Activated naive CD8-positive, alpha-beta T cell treated with anti-CD3 and anti-CD28 coated beads, Interleukin-2, amount 50 U/mL, for 24 hours (primary cell): ENCODE data around the gene ZFHX2.
A peak's percentile ranks its signal among the peaks of the same experiment; 100 is the strongest.

ENCODE experiments used
- ATAC-seq: fragments of 150-1000 bp; cut with Tn5 transposase; one replicate; pipeline ENCODE4 v1.10.0; 2021
- DNase-seq: peaks from one replicate; pipeline ENCODE4 v3.0.0; 2021
- H3K27ac Mint-ChIP-seq: one replicate; pipeline ENCODE4 v1.8.0; 2021; ENCODE audit warnings: mild to moderate bottlenecking, mixed read lengths
- H3K27me3 Mint-ChIP-seq: one replicate; pipeline ENCODE4 v1.8.0; 2021; ENCODE audit warnings: mixed read lengths
- H3K36me3 Mint-ChIP-seq: one replicate; pipeline ENCODE4 v1.8.0; 2021; ENCODE audit warnings: low read depth, mixed read lengths
- H3K4me1 Mint-ChIP-seq: one replicate; pipeline ENCODE4 v1.8.0; 2021; ENCODE audit warnings: mixed read lengths
- H3K4me3 Mint-ChIP-seq: one replicate; pipeline ENCODE4 v1.8.0; 2021; ENCODE audit warnings: mild to moderate bottlenecking, moderate library complexity, mixed read lengths
- H3K9me3 Mint-ChIP-seq: one replicate; pipeline ENCODE4 v1.8.0; 2021; ENCODE audit warnings: mixed read lengths

ZFHX2 gene

DNA sequence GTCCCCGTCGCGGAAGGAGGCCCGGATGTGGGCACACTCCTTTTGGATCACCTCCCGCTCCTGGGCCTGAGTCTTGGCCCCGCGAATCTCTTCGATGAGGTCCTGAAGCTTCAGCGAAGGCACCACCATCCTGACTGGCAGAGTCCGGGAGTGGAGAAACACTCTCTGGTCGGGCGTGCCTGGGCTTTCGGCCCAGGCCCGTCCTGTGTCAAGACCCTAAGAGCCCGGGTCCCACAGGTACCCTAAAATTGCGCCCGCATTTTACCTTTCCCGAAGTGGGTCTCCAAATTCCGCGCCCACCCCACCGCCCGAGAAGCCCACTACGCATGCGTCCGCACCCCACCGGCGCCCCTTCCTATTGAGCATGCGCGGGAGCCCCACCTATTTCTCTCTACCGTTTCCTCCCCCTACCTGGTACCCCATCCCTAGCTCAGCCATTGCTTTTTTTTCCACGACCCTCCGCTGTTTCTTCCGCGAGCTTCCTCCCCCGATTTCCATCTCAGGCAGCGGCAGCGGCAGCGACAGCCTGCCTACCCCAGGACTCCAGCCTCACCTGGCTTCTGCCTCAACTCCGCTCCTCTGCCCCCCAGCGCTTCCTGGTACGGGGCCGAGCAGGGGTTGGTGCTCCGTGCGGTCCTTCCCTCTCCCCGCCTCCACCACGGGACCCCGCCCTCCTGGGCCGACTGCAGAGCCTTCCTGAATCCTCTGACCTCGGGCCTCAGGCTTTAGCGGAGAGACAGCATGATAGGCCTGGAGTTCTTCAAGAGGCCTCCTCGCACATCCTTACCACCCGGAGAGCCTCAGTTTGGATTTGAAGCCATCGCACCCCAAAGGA lies 15.8 kb upstream of the ZFHX2 start, which contains the start of gene AP1G2:
AP1G2 (minus strand) TSS at position 606 of the 835 bp plus-strand sequence; CDS start at position 129, 477 bp downstream.
- H3K4me1 Mint-ChIP-seq: peaks cover 30% of the 10 kb centered on the region
- H3K9me3 Mint-ChIP-seq: no peaks in the 10 kb centered on the region
- H3K27ac Mint-ChIP-seq: peak within 1 kb of the TSS; percentile 98
- ATAC-seq (peak; percentile 96), DNase-seq (peak; percentile 94)
- H3K4me3 Mint-ChIP-seq: peak within 1 kb of the TSS; percentile 98
- peaks cover 6% of the 10 kb centered on the region for H3K27me3 Mint-ChIP-seq
- peaks cover 14% of the 10 kb centered on the region for H3K36me3 Mint-ChIP-seq

DNA sequence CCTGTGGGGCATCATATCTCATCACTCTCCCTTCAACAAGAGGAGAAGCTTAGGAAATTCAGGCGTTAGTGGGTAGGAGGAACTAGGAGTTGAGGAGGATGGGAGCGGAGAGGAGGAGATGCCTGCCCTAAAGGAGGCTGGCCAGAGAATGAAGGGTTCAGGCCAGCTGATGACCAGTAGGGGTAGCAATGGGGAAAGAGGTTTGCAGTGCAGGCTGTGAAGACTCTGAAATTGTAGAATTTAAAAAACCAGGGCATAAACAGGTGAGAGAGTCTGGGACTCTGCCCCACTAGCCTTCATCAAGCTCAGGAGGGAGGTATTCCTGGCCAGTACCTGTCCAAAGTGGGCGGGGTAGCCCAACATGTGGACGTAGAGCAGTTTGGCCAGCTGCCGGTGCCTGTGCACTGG lies 15.2 kb upstream of the ZFHX2 start:
- no peak for ATAC-seq
- Mint-ChIP-seq H3K4me1 (peaks cover 30% of the 10 kb centered on the region), H3K4me3 (peak overlapping the region; percentile 98), H3K27me3 (peaks cover under 1% of the 10 kb centered on the region), H3K36me3 (peaks cover 15% of the 10 kb centered on the region), H3K27ac (peak overlapping the region; percentile 98), H3K9me3 (no peaks in the 10 kb centered on the region)
- no peak for DNase-seq

DNA sequence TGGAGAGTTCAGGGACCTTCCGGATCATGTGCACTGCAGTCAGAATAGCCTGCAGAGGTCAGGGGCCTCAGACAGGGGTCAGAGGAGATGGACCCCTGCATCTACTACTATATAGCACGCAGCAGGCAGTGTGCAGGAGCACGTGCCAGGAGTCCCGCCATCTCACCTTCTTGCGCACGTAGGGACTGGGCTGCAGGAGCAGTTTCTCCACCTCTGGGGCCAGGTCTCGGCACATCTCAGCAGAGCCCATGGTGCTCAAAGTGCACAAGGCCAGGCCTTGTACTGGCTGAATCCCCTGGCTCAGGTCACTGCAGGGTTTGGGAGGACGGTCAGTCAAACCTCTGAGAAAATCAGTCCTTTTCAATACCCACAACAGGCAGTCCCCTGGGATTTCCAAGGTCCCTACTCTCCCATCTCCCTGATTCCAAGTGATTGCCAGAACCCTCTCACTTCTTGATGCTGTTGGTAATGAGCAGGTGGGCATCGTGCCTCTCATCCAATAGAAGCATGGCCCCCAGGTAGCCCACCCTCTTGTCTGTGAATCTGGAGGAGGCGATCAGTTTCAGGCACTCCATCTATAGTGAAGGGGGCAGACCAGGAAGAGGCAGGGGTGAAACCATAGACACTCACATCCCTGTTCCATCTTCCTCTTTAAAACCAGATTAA lies 14.7 kb upstream of the ZFHX2 start:
- Mint-ChIP-seq H3K4me3 (peak overlapping the region; percentile 98), H3K36me3 (peaks cover 19% of the 10 kb centered on the region), H3K27ac (peak overlapping the region; percentile 98), H3K9me3 (no peaks in the 10 kb centered on the region), H3K27me3 (no peaks in the 10 kb centered on the region), H3K4me1 (peaks cover 31% of the 10 kb centered on the region)
- ATAC-seq (no peak), DNase-seq (no peak)

DNA sequence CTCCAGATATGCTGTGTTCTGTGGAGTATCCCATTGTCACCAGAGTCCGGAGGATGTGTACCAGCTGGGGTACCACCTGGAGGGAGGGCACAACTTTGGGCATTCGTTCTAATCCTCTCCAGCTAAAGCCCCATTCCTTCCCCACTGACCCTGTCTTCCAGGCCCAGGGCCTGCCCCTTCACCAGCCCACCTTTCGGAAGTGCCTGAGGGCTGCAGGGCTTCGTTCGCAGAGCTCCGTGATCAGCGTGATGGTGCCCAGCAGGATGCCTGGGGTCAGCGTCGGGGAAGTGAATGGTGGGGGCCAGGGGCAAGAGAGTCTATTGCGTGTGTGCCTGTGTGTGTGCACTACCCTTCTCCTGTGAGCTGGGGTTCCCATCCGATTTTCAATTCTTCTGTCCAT lies 14.1 kb upstream of the ZFHX2 start:
- no peak for DNase-seq
- Mint-ChIP-seq H3K27me3 (no peaks in the 10 kb centered on the region), H3K4me1 (peaks cover 31% of the 10 kb centered on the region), H3K36me3 (peaks cover 23% of the 10 kb centered on the region), H3K9me3 (no peaks in the 10 kb centered on the region), H3K27ac (no peak overlapping the region), H3K4me3 (no peak overlapping the region)
- no peak for ATAC-seq

DNA sequence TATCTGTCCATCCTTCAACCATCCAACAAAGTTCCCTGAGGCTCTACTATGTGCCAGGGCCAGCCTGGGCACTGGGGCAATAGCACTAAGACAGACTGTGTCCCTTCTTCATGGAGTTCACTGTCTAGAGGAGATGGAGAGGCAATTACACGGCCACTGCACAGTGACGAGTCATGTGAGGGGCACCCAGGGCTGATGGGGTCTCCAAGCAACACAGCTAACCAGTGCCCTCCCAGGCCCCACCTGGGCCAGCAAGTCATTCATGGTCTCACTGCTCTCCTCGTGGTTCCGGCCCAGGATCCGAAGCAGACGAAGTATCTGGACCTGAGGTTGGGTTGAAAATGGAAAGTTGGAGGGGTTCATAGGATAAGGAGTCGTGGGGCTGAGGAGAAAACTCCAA lies 13.3 kb upstream of the ZFHX2 start:
- H3K36me3 Mint-ChIP-seq: peaks cover 27% of the 10 kb centered on the region
- H3K27ac Mint-ChIP-seq: no peak overlapping the region
- no peak for DNase-seq
- H3K4me3 Mint-ChIP-seq: no peak overlapping the region
- peaks cover 37% of the 10 kb centered on the region for H3K4me1 Mint-ChIP-seq
- no peak for ATAC-seq
- H3K27me3 Mint-ChIP-seq: no peaks in the 10 kb centered on the region
- no peaks in the 10 kb centered on the region for H3K9me3 Mint-ChIP-seq

DNA sequence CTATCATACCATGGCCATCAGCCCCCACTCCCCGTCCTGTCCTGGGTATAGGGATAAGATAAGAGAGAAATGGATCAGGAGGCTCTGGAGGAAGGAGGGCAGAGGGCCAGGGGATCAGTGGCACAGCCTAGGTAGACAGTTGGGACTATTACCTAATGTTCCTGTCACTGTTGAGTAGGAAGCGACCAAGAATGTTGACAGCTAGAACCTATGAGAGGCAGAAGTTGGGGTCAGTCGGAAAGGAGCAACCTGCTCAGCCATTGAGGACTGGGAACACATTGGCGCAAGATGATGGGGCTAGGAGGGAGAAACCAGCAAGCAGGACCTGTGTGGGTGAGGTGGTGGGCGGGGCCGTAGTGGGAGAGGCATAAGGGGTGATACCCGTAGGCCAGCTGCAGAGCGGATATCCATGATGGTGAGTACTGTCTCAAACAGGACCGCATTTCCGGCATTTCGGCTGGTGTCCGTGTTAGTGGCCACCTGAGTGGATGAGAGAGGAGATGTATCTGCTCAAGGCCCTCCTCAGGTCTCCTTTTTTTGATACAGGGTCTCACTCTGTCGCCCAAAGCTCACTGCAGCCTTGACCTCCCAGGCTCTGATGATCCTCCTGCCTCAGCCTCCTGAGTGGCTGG lies 12.7 kb upstream of the ZFHX2 start:
- peaks cover 41% of the 10 kb centered on the region for H3K4me1 Mint-ChIP-seq
- no peak overlapping the region for H3K4me3 Mint-ChIP-seq
- H3K9me3 Mint-ChIP-seq: no peaks in the 10 kb centered on the region

DNA sequence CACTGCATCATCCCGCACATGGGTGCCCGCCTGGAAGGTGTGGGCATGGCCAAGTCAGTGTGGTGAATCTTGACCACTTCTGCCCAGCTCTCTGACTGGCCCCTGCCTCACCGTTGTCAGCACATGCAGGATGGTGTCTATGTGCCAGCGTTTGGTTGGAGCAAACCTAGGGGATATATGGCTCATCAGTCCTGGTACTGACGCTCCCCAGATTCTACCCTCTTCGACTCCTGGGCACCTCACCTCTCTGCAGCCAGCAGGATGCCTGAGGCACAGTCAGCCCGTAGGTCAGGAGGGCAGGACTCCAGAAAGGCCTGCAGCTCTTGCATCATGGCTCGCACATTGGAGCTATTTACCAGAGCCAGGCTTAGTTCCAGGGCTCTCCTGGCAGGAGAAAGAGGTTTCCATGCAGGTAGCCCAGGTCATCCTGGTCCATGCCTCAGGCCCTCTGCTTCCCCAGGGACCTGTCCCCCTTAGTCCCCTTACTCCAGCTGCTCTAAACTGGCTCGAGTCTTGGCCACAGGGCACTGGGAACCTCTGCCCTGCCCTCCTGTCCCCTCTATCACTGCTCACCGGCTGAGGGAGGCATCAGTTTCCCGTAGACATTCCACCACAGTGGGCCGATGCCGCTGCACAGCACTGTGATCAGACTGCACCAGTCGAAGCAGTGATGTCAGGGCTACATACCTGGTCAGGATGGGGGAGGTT lies 12.1 kb upstream of the ZFHX2 start:
- Mint-ChIP-seq H3K27me3 (no peaks in the 10 kb centered on the region), H3K27ac (no peak overlapping the region), H3K4me3 (no peak overlapping the region), H3K9me3 (no peaks in the 10 kb centered on the region), H3K36me3 (peaks cover 27% of the 10 kb centered on the region), H3K4me1 (peaks cover 42% of the 10 kb centered on the region)
- DNase-seq (no peak), ATAC-seq (no peak)

More for the DNA sequence above, 12.7 kb upstream of the ZFHX2 start:
- DNase-seq (no peak), ATAC-seq (no peak)
- no peak overlapping the region for H3K27ac Mint-ChIP-seq
- H3K27me3 Mint-ChIP-seq: no peaks in the 10 kb centered on the region
- peaks cover 27% of the 10 kb centered on the region for H3K36me3 Mint-ChIP-seq

DNA sequence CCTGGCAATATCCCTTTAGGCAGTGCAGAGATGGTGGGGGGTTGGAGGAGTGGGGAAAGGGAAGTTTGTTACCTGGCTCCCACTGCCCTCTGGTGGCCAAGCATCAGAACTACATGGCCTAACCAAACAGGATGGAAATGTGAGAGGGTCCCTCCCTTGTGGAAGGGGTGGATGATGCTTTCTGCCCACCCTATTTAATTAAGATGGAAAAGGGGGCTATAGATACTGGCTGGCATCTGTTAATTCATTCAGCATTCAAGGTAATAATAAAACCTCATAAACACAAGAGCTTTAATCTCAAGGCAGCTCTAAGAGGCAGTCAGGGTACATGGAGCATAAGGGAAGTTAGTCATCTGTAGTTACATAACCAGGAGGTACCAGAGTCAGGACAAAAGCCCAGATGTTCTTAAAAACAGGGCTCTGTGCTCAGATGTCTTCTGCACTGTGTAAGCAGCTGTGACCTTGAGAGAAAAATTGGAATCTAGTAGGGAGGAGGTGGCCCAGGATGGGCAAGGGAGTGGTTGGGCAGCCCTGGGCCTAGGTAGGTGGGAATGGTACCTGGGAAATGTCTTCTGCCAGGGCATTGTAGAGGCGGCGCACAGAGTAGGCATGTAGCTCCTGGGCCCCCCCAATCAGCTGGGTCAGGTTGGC lies 11.4 kb upstream of the ZFHX2 start:
- Mint-ChIP-seq H3K36me3 (peaks cover 29% of the 10 kb centered on the region), H3K27me3 (no peaks in the 10 kb centered on the region), H3K27ac (peak overlapping the region; percentile 2), H3K4me3 (no peak overlapping the region), H3K4me1 (peaks cover 38% of the 10 kb centered on the region), H3K9me3 (no peaks in the 10 kb centered on the region)
- DNase-seq (peak; percentile 65), ATAC-seq (no peak)

DNA sequence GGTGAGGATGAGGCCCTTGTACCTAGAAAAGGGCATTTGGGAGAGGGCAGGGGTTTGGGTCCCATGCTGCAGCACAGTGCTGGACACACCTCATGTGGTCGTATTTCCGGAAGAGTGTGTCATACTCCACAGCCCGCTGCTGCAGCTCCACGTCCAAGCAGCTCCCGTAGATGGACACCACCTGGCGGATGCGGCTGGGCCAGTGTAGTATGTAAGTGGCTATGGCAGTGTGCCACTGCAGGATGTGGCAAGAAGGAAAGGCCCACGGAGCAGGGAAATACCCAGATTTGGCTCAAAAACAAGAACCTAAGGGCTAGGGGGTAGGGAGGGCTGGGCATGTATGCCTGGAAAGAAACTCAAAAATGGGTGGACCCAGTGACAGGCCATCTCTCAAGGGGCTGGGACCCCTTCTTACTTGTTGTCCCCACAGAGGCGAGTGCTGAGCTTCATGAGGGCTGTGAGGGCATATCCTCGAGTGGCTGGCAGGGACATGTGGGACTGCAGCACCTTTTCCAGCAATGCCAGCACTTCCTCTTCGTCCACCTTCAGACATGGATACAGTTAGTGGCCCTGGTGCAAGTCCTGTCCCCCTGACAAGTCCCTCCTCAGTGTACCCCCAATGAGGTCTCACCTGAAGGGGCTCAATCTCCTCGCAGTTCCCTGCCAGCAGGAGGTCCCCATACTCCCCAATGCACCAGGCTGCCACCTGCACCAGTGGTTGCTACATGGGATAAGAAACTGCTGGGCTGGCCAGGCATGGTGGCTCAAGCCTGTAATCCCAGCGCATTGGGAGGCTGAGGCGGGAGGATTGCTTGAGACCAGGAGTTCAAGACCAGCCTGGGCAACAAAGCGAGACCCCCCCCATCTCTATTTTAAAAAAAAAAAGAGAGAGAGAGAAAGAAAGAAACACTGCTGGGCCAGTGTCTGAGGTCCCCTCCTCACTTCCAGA lies 10.6 kb upstream of the ZFHX2 start:
- Mint-ChIP-seq H3K9me3 (no peaks in the 10 kb centered on the region), H3K27ac (peak overlapping the region; percentile 62), H3K27me3 (no peaks in the 10 kb centered on the region), H3K4me1 (peaks cover 37% of the 10 kb centered on the region), H3K4me3 (no peak overlapping the region), H3K36me3 (peaks cover 31% of the 10 kb centered on the region)
- ATAC-seq: no peak
- DNase-seq: no peak

DNA sequence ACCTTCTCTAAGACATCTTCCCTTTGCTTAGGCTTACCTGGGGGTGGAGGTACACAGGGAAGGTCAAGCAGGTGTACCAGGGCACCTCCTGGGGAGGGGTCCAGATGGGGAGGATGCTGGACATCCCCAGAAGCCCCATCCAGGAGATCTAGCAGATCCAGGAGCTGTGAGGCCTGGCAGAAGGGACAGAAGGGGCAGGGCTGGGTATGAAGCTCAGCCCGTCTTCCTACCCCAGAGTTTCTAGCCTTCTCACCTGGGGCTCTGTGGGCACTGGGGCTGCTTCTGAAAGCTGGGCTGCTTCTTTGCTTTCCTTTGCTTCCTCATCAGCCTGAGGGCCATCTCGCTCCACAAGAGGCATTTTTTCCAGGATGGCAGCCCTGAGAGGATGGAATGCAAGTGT lies 9.7 kb upstream of the ZFHX2 start:
- ATAC-seq (no peak), DNase-seq (no peak)
- Mint-ChIP-seq H3K4me1 (peaks cover 36% of the 10 kb centered on the region), H3K27ac (peak overlapping the region; percentile 62), H3K27me3 (no peaks in the 10 kb centered on the region), H3K4me3 (no peak overlapping the region), H3K36me3 (peaks cover 31% of the 10 kb centered on the region), H3K9me3 (no peaks in the 10 kb centered on the region)

DNA sequence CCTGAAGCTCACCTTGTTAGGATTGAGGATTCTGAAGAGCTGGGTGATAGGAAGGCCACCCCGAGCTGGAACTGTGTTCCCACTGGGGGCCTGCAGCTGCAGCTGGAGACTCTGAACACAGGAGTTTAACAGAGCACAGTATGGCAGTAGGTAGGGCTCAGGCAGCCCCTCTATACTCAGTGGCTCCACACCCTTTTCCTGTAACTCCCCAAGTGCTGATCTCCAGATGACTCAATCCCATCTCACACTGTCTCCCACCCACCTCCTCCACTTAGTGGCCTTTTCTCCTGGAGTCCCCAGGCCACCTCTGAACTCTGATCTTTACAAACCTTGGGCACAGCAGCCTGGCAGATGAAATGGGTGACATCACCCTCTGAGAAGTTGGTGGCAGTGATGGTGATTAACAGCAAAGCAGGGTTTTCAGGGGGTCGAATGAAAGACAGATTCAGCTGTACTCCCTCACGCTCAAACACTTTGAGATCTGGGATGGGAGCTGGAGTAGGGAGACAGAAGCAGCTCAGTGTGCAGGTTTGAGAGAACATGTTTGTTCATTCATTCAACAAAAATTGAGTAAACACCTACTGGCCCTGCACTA lies 8.5 kb upstream of the ZFHX2 start:
- peaks cover 39% of the 10 kb centered on the region for H3K4me1 Mint-ChIP-seq
- H3K4me3 Mint-ChIP-seq: no peak overlapping the region
- no peaks in the 10 kb centered on the region for H3K27me3 Mint-ChIP-seq
- no peaks in the 10 kb centered on the region for H3K9me3 Mint-ChIP-seq
- H3K36me3 Mint-ChIP-seq: peaks cover 30% of the 10 kb centered on the region
- ATAC-seq (peak; percentile 48), DNase-seq (no peak)
- H3K27ac Mint-ChIP-seq: peak overlapping the region; percentile 83

DNA sequence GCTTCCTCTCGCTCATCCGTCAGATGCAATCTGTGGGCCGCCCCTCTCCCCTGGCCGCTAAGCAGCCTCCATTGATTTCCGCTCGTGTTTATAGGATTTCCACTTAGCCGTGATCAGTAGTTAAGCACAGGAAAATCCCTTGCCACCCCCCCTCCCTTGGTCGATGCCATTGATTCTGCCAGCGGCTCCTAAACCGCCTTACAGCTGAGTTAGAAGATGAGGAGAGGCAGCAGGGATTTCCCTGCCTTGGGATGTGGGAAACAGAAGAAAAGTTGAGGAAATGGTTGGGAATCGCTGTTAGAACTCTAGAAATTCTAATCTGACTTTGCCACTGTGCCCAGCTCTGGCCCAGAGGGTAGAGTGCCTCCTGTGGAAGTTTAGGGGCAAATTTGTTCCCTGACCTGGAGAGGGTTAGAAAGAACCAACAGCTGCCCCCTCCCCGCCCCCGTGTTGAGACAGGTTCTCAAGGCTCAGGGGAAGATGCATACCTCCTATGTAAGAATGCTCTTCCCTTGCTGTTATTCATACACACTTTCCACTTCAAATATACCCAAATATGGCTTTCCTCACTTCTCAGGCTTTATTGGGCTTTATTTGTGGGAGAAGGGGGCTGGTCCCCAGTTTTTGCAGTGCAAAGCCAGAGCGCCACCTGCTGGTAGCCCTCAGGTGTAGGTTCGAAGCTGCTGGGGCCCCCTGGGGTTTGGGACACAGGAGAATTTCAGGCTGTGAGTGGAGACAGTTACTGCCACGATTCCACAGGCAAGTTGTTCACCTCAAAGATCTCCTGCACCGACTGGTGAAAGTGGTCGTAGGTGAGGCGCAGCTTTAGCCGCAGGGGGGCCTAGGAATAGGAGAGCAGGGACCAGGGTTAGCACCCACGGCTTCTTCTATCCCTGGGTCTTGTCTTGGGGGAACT lies 7.7 kb upstream of the ZFHX2 start:
- ATAC-seq: no peak
- Mint-ChIP-seq H3K27me3 (no peaks in the 10 kb centered on the region), H3K4me1 (peaks cover 40% of the 10 kb centered on the region), H3K4me3 (no peak overlapping the region), H3K36me3 (peaks cover 23% of the 10 kb centered on the region), H3K9me3 (no peaks in the 10 kb centered on the region), H3K27ac (peak overlapping the region; percentile 83)
- peak; percentile 82 for DNase-seq
